Measurements from ENCODE around the gene TMEM217. TPM values are rescaled to one million over a fixed set of nuclear protein-coding genes. Genes with fewer than 3 reads are reported as not detected.

Gene TMEM217
- total RNA-seq, 3 donors from 2014 or later: 0.96 to 1.6 (median 1.5) TPM

- TF ChIP-seq CTCF (IDR thresholded peaks at IDR 0.05): no peak
- no peak for ATAC-seq
- H3K4me1 ChIP-seq (ENCODE audit: low read depth): peaks cover 17% of the 10 kb centered on the region
- H3K36me3 ChIP-seq (ENCODE audit: low read depth): no peaks in the 10 kb centered on the region
- H3K9me3 ChIP-seq: no peaks in the 10 kb centered on the region
- no peak overlapping the region for H3K4me3 ChIP-seq
- intact Hi-C loops (cut with DNase I, micrococcal nuclease): no loop called here
- DNase-seq: no peak
Observed at GRCh38 chr6:37243131-37243815, 14.7 kb downstream of the TMEM217 start.

- Histone ChIP-seq H3K9me3 (no peaks in the 10 kb centered on the region), H3K4me3 (no peak overlapping the region), H3K36me3 (ENCODE audit: low read depth) (no peaks in the 10 kb centered on the region), H3K4me1 (ENCODE audit: low read depth) (peaks cover 17% of the 10 kb centered on the region)
- no peak for TF ChIP-seq CTCF (IDR thresholded peaks at IDR 0.05)
- intact Hi-C loops (cut with DNase I, micrococcal nuclease): no loop called here
- DNase-seq: peak in 1 of 3 donors; percentile 31
- ATAC-seq: peak; percentile 29
Observed at GRCh38 chr6:37242429-37243052, 15.4 kb downstream of the TMEM217 start.

GRCh38 chr6:37241775-37242428, 16.0 kb downstream of the TMEM217 start:
- Histone ChIP-seq H3K9me3 (no peaks in the 10 kb centered on the region), H3K4me3 (no peak overlapping the region), H3K36me3 (ENCODE audit: low read depth) (no peaks in the 10 kb centered on the region), H3K4me1 (ENCODE audit: low read depth) (peaks cover 17% of the 10 kb centered on the region)
- DNase-seq (no peak), ATAC-seq (no peak)
- TF ChIP-seq CTCF (IDR thresholded peaks at IDR 0.05): no peak
- intact Hi-C loops (cut with DNase I, micrococcal nuclease): no loop called here

- intact Hi-C loops (cut with DNase I, micrococcal nuclease): no loop called here
- no peak for ATAC-seq
- peaks cover 17% of the 10 kb centered on the region for H3K4me1 ChIP-seq (ENCODE audit: low read depth)
Observed at GRCh38 chr6:37241131-37241530, 16.8 kb downstream of the TMEM217 start.

More at GRCh38 chr6:37241131-37241530, 16.8 kb downstream of the TMEM217 start:
- H3K36me3 ChIP-seq (ENCODE audit: low read depth): no peaks in the 10 kb centered on the region
- no peak for TF ChIP-seq CTCF (IDR thresholded peaks at IDR 0.05)
- H3K4me3 ChIP-seq: no peak overlapping the region
- H3K9me3 ChIP-seq: no peaks in the 10 kb centered on the region
- DNase-seq: no peak

All from mucosa of descending colon (tissue), 3 donors.